GM23338 (cell line): ENCODE measurements around the gene DNAL4. TPM values are rescaled to one million over a fixed set of nuclear protein-coding genes. Genes with fewer than 3 reads are reported as not detected.

Source experiments
- ATAC-seq: fragments of 200-7000 bp; cut with Tn5 transposase; 3 replicates; pipeline ENCODE4 v1.9.1; 2020
- DNase-seq: peaks from one replicate; pipeline ENCODE4 v3.0.0-alpha.2; 2015; ENCODE audit warnings: low spot score
- H2AFZ ChIP-seq: fragments of 200-600 bp; sonication (generic); 2 replicates; pipeline ENCODE4 v1.8.0; 2016; ENCODE audit warnings: antibody characterized with exemption, mild to moderate bottlenecking, moderate library complexity
- H3F3A ChIP-seq: fragments of 200-600 bp; sonication (generic); replicated peaks from 2 replicates; pipeline ENCODE4 v1.8.0; 2017; ENCODE audit warnings: antibody characterized with exemption, mixed run types, low read depth
- H3K27ac ChIP-seq: fragments of 200-600 bp; sonication (generic); 2 replicates; pipeline ENCODE4 v1.6.1; 2016; ENCODE audit warnings: low read depth
- H3K27me3 ChIP-seq: fragments of 200-600 bp; sonication (generic); 2 replicates; pipeline ENCODE4 v1.8.0; 2016; ENCODE audit warnings: mild to moderate bottlenecking, mixed run types, moderate library complexity; ENCODE audit not compliant: insufficient read depth
- H3K36me3 ChIP-seq: fragments of 200-600 bp; sonication (generic); 2 replicates; pipeline ENCODE4 v1.8.0; 2016; ENCODE audit warnings: mild to moderate bottlenecking; ENCODE audit not compliant: insufficient read depth
- H3K4me1 ChIP-seq: fragments of 200-600 bp; sonication (generic); 2 replicates; pipeline ENCODE4 v1.8.0; 2016; ENCODE audit warnings: mild to moderate bottlenecking, moderate library complexity; ENCODE audit not compliant: insufficient read depth
- H3K4me2 ChIP-seq: fragments of 200-600 bp; sonication (generic); 2 replicates; pipeline ENCODE4 v1.7.1; 2017; ENCODE audit warnings: mixed run types
- H3K4me3 ChIP-seq: fragments of 200-600 bp; sonication (generic); 2 replicates; pipeline ENCODE4 v1.6.1; 2016; ENCODE audit warnings: mixed run types
- H3K79me2 ChIP-seq: fragments of 200-600 bp; sonication (generic); replicated peaks from 2 replicates; pipeline ENCODE4 v1.8.0; 2017; ENCODE audit warnings: mild to moderate bottlenecking; ENCODE audit not compliant: insufficient read depth
- H3K9me2 ChIP-seq: fragments of 200-600 bp; sonication (generic); 2 replicates; pipeline ENCODE4 v1.8.0; 2017; ENCODE audit not compliant: insufficient read depth
- H4K20me1 ChIP-seq: fragments of 200-600 bp; sonication (generic); replicated peaks from 2 replicates; pipeline ENCODE4 v1.8.0; 2017; ENCODE audit warnings: mild to moderate bottlenecking; ENCODE audit not compliant: insufficient read depth
- H3K27ac Mint-ChIP-seq: 2 replicates; pipeline ENCODE4 v1.8.0; 2020; ENCODE audit warnings: inconsistent platforms, mild to moderate bottlenecking, moderate library complexity, mixed read lengths
- H3K27me3 Mint-ChIP-seq: 3 replicates; pipeline ENCODE4 v1.8.0; 2022; ENCODE audit warnings: low read depth, mild to moderate bottlenecking, moderate library complexity, mixed read lengths, inconsistent platforms; ENCODE audit not compliant: insufficient read depth, poor library complexity
- H3K36me3 Mint-ChIP-seq: 3 replicates; pipeline ENCODE4 v1.8.0; 2021; ENCODE audit warnings: low read depth, mild to moderate bottlenecking, inconsistent platforms, moderate library complexity, mixed read lengths
- H3K4me1 Mint-ChIP-seq: 3 replicates; pipeline ENCODE4 v1.8.0; 2020; ENCODE audit warnings: mild to moderate bottlenecking, inconsistent platforms, mixed read lengths
- H3K4me3 Mint-ChIP-seq: 3 replicates; pipeline ENCODE4 v1.8.0; 2021; ENCODE audit warnings: moderate library complexity, mild to moderate bottlenecking, inconsistent platforms, mixed read lengths
- H3K9me3 Mint-ChIP-seq: 3 replicates; pipeline ENCODE4 v1.8.0; 2020; ENCODE audit warnings: moderate library complexity, mild to moderate bottlenecking, inconsistent platforms, mixed read lengths
- CREB1 ChIP-seq: fragments of 250-450 bp; sonication (Bioruptor Pico); IDR thresholded peaks from 2 replicates; pipeline ENCODE4 v1.5.0; 2020; ENCODE audit warnings: low read depth, mild to moderate bottlenecking, moderate library complexity
- EZH2phosphoT487 ChIP-seq: fragments of 200-600 bp; sonication (generic); IDR thresholded peaks from one replicate; pipeline ENCODE4 v1.8.1; 2018; ENCODE audit warnings: antibody characterized with exemption; ENCODE audit not compliant: unreplicated experiment
- JUNB ChIP-seq: IDR thresholded peaks from one replicate; pipeline ENCODE4 v1.6.1; 2016; ENCODE audit warnings: antibody characterized with exemption; ENCODE audit not compliant: unreplicated experiment
- NANOG ChIP-seq: IDR thresholded peaks from 2 replicates; pipeline ENCODE4 v1.6.1; 2016; ENCODE audit warnings: antibody characterized with exemption, borderline replicate concordance
- STAT1 ChIP-seq: IDR thresholded peaks from one replicate; pipeline ENCODE4 v1.6.1; 2016; ENCODE audit warnings: antibody characterized with exemption; ENCODE audit not compliant: unreplicated experiment
- ZNF114 ChIP-seq: fragments of 250-450 bp; sonication (Bioruptor Pico); IDR thresholded peaks from 2 replicates; pipeline ENCODE4 v1.5.0; 2020; ENCODE audit warnings: mild to moderate bottlenecking, moderate library complexity
- ZNF462 ChIP-seq: fragments of 250-450 bp; sonication (Bioruptor Pico); IDR thresholded peaks from 2 replicates; pipeline ENCODE4 v1.5.0; 2020; ENCODE audit warnings: mild to moderate bottlenecking, moderate library complexity
- polyA plus RNA-seq: library from polyadenylated mRNA; unstranded; fragments of >200 nt; fragmentation: Nextera tagmentation; extraction: Ambion mirVana; gene quantifications from 2 replicates; pipeline ENCODE4 v1.2.1, GENCODE V29; 2016
- total RNA-seq: library from RNA; depleted of rRNA; stranded (reverse); fragments of >200 nt; shearing (Covaris generic); gene quantifications from 2 replicates; pipeline ENCODE4 v1.2.3, GENCODE V29; 2014

Gene DNAL4
- total and polyA plus RNA-seq, 2 experiments from 2014 or later, result 9.3 to 10.0 TPM

- Histone ChIP-seq H3K27ac (no peak overlapping the region), H3K4me3 (no peak overlapping the region), H4K20me1 (no peaks in the 10 kb centered on the region; the same call in 1 of the 2 replicates), H3F3A (no peaks in the 10 kb centered on the region), H3K79me2 (no peaks in the 10 kb centered on the region), H3K9me2 (no peaks in the 10 kb centered on the region), H3K36me3 (no peaks in the 10 kb centered on the region), H3K4me2 (no peak overlapping the region), H2AFZ (no peak overlapping the region), H3K27me3 (no peaks in the 10 kb centered on the region), H3K4me1 (no peaks in the 10 kb centered on the region)
- H3K4me1 Mint-ChIP-seq, result no peaks in the 10 kb centered on the region; the same call in 1 of the 3 replicates
- TF ChIP-seq JUNB (no peak), STAT1 (no peak), ZNF114 (CRISPR knock-in tag) (no peak), EZH2phosphoT487 (no peak), ZNF462 (CRISPR knock-in tag) (no peak)
- H3K9me3 Mint-ChIP-seq, result no peaks in the 10 kb centered on the region
- H3K27ac Mint-ChIP-seq, result no peak overlapping the region
- H3K36me3 Mint-ChIP-seq, result no peaks in the 10 kb centered on the region
- ATAC-seq (no peak), DNase-seq (no peak)
- H3K4me3 Mint-ChIP-seq, result no peak overlapping the region
- peaks cover 17% of the 10 kb centered on the region for H3K27me3 Mint-ChIP-seq
Observed at GRCh38 chr22:38823637-38824036, 29.7 kb upstream of the DNAL4 start.

GRCh38 chr22:38823076-38823475, 29.1 kb upstream of the DNAL4 start:
- DNase-seq (no peak), ATAC-seq (no peak)
- no peaks in the 10 kb centered on the region for H3K36me3 ChIP-seq
- H3K79me2 ChIP-seq, result no peaks in the 10 kb centered on the region
- Mint-ChIP-seq H3K27me3 (peaks cover 18% of the 10 kb centered on the region), H3K9me3 (no peaks in the 10 kb centered on the region), H3K4me1 (no peaks in the 10 kb centered on the region; the same call in 2 of the 3 replicates), H3K4me3 (no peak overlapping the region), H3K27ac (no peak overlapping the region), H3K36me3 (no peaks in the 10 kb centered on the region)
- no peak overlapping the region for H3K4me3 ChIP-seq
- H3F3A ChIP-seq, result no peaks in the 10 kb centered on the region
- H4K20me1 ChIP-seq, result no peaks in the 10 kb centered on the region; the same call in 1 of the 2 replicates
- no peak overlapping the region for H2AFZ ChIP-seq
- H3K27ac ChIP-seq, result no peak overlapping the region
- H3K27me3 ChIP-seq, result no peaks in the 10 kb centered on the region
- H3K9me2 ChIP-seq, result no peaks in the 10 kb centered on the region
- H3K4me2 ChIP-seq, result no peak overlapping the region
- no peaks in the 10 kb centered on the region for H3K4me1 ChIP-seq
- no peak for TF ChIP-seq CREB1
- no peak for TF ChIP-seq ZNF462 (CRISPR knock-in tag)
- no peak for TF ChIP-seq JUNB
- no peak for TF ChIP-seq NANOG
